HTR-8/SVneo (cell line): ENCODE results near the gene ABHD16B.

ENCODE experiments used
- DNase-seq: peaks from one replicate; pipeline ENCODE4 v3.0.0; 2011; ENCODE audit warnings: low spot score, mixed read lengths; ENCODE audit not compliant: insufficient read length
- FAIRE-seq: peaks from 2 replicates; lab custom pipeline; 2011; peaks lifted over from hg19 to GRCh38; lab: Jason Lieb, UNC

ABHD16B gene

GRCh38 chr20:63891061-63892002 lies 30.0 kb downstream of the ABHD16B start:
- FAIRE-seq (no peak), DNase-seq (no peak)

GRCh38 chr20:63892402-63892801 lies 31.1 kb downstream of the ABHD16B start:
- FAIRE-seq (no peak), DNase-seq (no peak)

GRCh38 chr20:63893999-63894357 lies 32.7 kb downstream of the ABHD16B start:
- FAIRE-seq (no peak), DNase-seq (no peak)

- FAIRE-seq (peak; percentile 99), DNase-seq (peak; percentile 100)
Measured at GRCh38 chr20:63894358-63895201, 33.3 kb downstream of the ABHD16B start, which contains the start of gene DNAJC5. Gene DNAJC5 (plus strand): TSS chr20:63895126. CDS start chr20:63928346, 33,220 bp downstream.

- FAIRE-seq = no peak
- DNase-seq = no peak
Measured at GRCh38 chr20:63895202-63895951, 34.1 kb downstream of the ABHD16B start.

GRCh38 chr20:63895952-63896263 lies 34.6 kb downstream of the ABHD16B start:
- FAIRE-seq (peak; percentile 31), DNase-seq (no peak)

GRCh38 chr20:63896264-63897105 lies 35.2 kb downstream of the ABHD16B start:
- FAIRE-seq = peak; percentile 87
- peak; percentile 54 for DNase-seq

GRCh38 chr20:63897978-63898561 lies 36.8 kb downstream of the ABHD16B start:
- FAIRE-seq (peak; percentile 82), DNase-seq (no peak)

- FAIRE-seq (no peak), DNase-seq (no peak)
Measured at GRCh38 chr20:63898882-63899558, 37.7 kb downstream of the ABHD16B start.

GRCh38 chr20:63900413-63900812 lies 39.1 kb downstream of the ABHD16B start:
- DNase-seq (no peak), FAIRE-seq (no peak)

- DNase-seq = no peak
- no peak for FAIRE-seq
Measured at GRCh38 chr20:63903796-63904561, 42.7 kb downstream of the ABHD16B start.

- DNase-seq = no peak
- no peak for FAIRE-seq
Measured at GRCh38 chr20:63908008-63908682, 46.8 kb downstream of the ABHD16B start.

GRCh38 chr20:63911176-63911575 lies 49.9 kb downstream of the ABHD16B start:
- FAIRE-seq (no peak), DNase-seq (no peak)
